Measurements from ENCODE around the gene CDH26.

The CDH26 gene

GRCh38 chr20:60011512-60012507, 53.6 kb downstream of the CDH26 start:
- no peak overlapping the region for H3K27ac ChIP-seq
- TF ChIP-seq, protein P1, sequence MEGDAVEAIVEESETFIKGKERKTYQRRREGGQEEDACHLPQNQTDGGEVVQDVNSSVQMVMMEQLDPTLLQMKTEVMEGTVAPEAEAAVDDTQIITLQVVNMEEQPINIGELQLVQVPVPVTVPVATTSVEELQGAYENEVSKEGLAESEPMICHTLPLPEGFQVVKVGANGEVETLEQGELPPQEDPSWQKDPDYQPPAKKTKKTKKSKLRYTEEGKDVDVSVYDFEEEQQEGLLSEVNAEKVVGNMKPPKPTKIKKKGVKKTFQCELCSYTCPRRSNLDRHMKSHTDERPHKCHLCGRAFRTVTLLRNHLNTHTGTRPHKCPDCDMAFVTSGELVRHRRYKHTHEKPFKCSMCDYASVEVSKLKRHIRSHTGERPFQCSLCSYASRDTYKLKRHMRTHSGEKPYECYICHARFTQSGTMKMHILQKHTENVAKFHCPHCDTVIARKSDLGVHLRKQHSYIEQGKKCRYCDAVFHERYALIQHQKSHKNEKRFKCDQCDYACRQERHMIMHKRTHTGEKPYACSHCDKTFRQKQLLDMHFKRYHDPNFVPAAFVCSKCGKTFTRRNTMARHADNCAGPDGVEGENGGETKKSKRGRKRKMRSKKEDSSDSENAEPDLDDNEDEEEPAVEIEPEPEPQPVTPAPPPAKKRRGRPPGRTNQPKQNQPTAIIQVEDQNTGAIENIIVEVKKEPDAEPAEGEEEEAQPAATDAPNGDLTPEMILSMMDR (IDR thresholded peaks at IDR 0.05): no peak
- no peak for TF ChIP-seq ZFX (IDR thresholded peaks at IDR 0.05; ENCODE audit: borderline replicate concordance)

GRCh38 chr20:60013296-60014139, 55.3 kb downstream of the CDH26 start:
- no peak overlapping the region for H3K27ac ChIP-seq
- no peak for TF ChIP-seq ZFX (IDR thresholded peaks at IDR 0.05; ENCODE audit: borderline replicate concordance)
- TF ChIP-seq, protein P1 (IDR thresholded peaks at IDR 0.05): no peak

DNA sequence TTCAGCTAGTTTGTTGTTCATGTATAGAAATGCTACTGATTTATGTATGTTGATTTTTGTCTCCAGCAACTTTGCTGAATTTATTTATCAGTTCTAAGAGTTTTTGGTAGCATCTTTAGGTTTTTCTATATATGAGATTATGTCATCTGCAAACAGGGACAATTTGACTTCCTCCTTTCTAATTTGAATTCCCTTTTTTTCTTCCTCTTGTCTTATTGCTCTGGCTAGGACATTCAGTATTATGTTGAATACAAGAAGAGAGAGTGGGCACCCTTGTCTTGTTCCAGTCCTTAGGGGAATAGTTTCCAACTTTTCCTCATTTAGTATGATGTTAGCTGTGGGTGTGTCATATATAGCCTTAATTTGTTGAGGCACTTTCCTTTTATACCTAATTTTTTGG, 58.2 kb downstream of the CDH26 start:
- TF ChIP-seq, protein P1 (IDR thresholded peaks at IDR 0.05): no peak
- no peak for TF ChIP-seq ZFX (IDR thresholded peaks at IDR 0.05; ENCODE audit: borderline replicate concordance)
- no peak overlapping the region for H3K27ac ChIP-seq

DNA sequence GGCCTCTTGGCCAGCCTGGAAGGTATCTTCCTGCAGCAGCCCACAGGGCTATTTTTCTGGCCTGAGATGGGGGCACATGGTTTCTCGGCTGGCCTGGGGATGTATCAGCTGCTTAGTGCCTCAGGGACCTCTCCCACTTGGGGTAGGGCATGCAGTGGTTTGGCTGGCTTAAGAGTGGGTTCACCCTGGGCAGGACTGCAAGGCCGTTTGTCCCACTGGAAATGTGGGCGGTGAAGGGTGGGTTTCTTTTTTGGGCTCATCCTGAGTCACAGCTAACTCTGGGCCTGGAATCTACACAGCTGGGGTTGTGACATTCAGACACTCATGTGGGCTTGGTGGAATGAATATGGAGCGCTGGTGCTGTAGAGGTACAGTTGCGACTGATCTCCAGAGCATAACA, 62.0 kb downstream of the CDH26 start:
- no peak overlapping the region for H3K27ac ChIP-seq
- TF ChIP-seq, protein P1 (IDR thresholded peaks at IDR 0.05): no peak
- no peak for TF ChIP-seq ZFX (IDR thresholded peaks at IDR 0.05; ENCODE audit: borderline replicate concordance)

DNA sequence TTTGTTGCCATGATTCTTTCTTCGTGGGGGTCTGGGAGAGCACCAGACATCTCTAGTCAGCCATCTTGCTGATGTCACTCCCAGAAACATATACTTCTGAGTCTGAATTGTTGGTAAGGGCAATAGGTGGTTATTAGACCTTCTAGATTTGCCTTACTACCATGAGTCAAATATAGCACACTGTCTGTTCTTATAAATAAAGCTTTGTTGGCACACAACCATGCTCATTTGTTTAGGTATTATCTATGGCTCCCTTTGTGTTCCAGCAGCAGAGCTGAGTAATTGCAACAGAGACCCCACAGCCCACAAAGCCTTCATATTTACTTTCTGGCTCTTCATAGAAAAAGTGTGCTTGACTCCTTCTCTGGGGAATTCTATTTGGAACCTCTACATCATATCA, 62.9 kb downstream of the CDH26 start:
- no peak overlapping the region for H3K27ac ChIP-seq
- TF ChIP-seq, protein P1 (IDR thresholded peaks at IDR 0.05): no peak
- TF ChIP-seq ZFX (IDR thresholded peaks at IDR 0.05; ENCODE audit: borderline replicate concordance): no peak

DNA sequence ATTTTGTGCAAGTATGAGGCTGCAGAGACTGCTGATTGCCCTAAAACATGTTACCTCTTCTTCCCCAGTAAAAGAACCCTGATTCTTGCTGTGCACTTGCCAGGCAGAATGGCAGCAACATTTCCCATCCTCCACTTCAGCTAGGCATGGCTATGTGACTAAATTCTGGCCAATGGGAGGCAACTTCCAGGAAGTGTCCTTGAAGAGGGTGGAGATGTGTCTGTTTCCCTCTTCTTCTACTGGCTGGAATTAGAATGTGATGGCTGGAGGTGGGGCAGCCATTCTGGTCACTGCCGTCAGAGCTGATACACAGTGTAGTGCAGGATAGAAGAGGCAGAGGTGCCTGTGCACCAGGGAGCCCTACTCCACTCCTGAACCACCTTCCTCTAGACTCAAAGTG, 64.6 kb downstream of the CDH26 start:
- no peak overlapping the region for H3K27ac ChIP-seq
- TF ChIP-seq, protein P1 (IDR thresholded peaks at IDR 0.05): no peak
- no peak for TF ChIP-seq ZFX (IDR thresholded peaks at IDR 0.05; ENCODE audit: borderline replicate concordance)

Measured in 22Rv1 (cell line).